ENCODE measurements around the gene ARHGAP4. TPM values are rescaled to one million over a fixed set of nuclear protein-coding genes. Genes with fewer than 3 reads are reported as not detected.

Gene ARHGAP4
- total and polyA plus RNA-seq, 8 donors, result 21.9 to 96.2 (median 26.3) TPM

- intact Hi-C loops (cut with DNase I), result no loop called here
- no peak for TF ChIP-seq CTCF (IDR thresholded peaks at IDR 0.05)
- Histone ChIP-seq H3K36me3 (no peaks in the 10 kb centered on the region), H3K27me3 (peaks cover 48 to 49% of the 10 kb centered on the region in 2 donors), H3K27ac (no peak overlapping the region), H3K4me1 (peaks cover 0 to 3% of the 10 kb centered on the region in 2 donors), H3K4me3 (no peak overlapping the region), H3K9me3 (no peaks in the 10 kb centered on the region)
- DNase-seq (no peak), ATAC-seq (no peak)
Observed at GRCh38 chrX:153888344-153888743, 37.7 kb downstream of the ARHGAP4 start.

GRCh38 chrX:153887385-153887784 lies 38.7 kb downstream of the ARHGAP4 start:
- intact Hi-C loops (cut with DNase I), result no loop called here
- ATAC-seq (no peak), DNase-seq (no peak)
- Histone ChIP-seq H3K27me3 (peaks cover 58 to 59% of the 10 kb centered on the region in 2 donors), H3K4me3 (no peak overlapping the region), H3K27ac (no peak overlapping the region), H3K4me1 (peaks cover 0 to 3% of the 10 kb centered on the region in 2 donors), H3K36me3 (no peaks in the 10 kb centered on the region), H3K9me3 (no peaks in the 10 kb centered on the region)
- TF ChIP-seq CTCF (IDR thresholded peaks at IDR 0.05), result no peak

GRCh38 chrX:153886915-153887314 lies 39.1 kb downstream of the ARHGAP4 start:
- peaks cover 62 to 63% of the 10 kb centered on the region in 2 donors for H3K27me3 ChIP-seq
- no peak for DNase-seq
- H3K27ac ChIP-seq, result no peak overlapping the region
- H3K36me3 ChIP-seq, result no peaks in the 10 kb centered on the region
- no peak for ATAC-seq
- no peaks in the 10 kb centered on the region for H3K9me3 ChIP-seq
- intact Hi-C loops (cut with DNase I), result no loop called here
- peaks cover 0 to 3% of the 10 kb centered on the region in 2 donors for H3K4me1 ChIP-seq
- TF ChIP-seq CTCF (IDR thresholded peaks at IDR 0.05), result no peak
- H3K4me3 ChIP-seq, result no peak overlapping the region

GRCh38 chrX:153885968-153886903 lies 39.8 kb downstream of the ARHGAP4 start, which contains the start of gene L1CAM:
TSS of gene L1CAM (minus strand) at chrX:153886173. CDS start at chrX:153875836, 10,337 bp downstream.
- DNase-seq (no peak), ATAC-seq (peak; percentile 34)
- Histone ChIP-seq H3K4me1 (peaks cover 0 to 3% of the 10 kb centered on the region in 2 donors), H3K9me3 (no peaks in the 10 kb centered on the region), H3K27me3 (peaks cover 68% of the 10 kb centered on the region in 2 donors), H3K27ac (no peak within 1 kb of the TSS), H3K36me3 (no peaks in the 10 kb centered on the region), H3K4me3 (no peak within 1 kb of the TSS)
- no peak for TF ChIP-seq CTCF (IDR thresholded peaks at IDR 0.05)
- intact Hi-C loops (cut with DNase I), result no loop called here

GRCh38 chrX:153885208-153885787 lies 40.8 kb downstream of the ARHGAP4 start:
- ATAC-seq (no peak), DNase-seq (no peak)
- TF ChIP-seq CTCF (IDR thresholded peaks at IDR 0.05), result no peak
- Histone ChIP-seq H3K27ac (no peak overlapping the region), H3K27me3 (peaks cover 71 to 77% of the 10 kb centered on the region in 2 donors), H3K36me3 (no peaks in the 10 kb centered on the region), H3K4me1 (peaks cover 0 to 3% of the 10 kb centered on the region in 2 donors), H3K4me3 (no peak overlapping the region), H3K9me3 (no peaks in the 10 kb centered on the region)
- intact Hi-C loops (cut with DNase I), result no loop called here

All from left lung (tissue), 10 donors.